ENCODE measurements around the gene SAFB2. TPM values are rescaled to one million over a fixed set of nuclear protein-coding genes. Genes with fewer than 3 reads are reported as not detected.

The SAFB2 gene
- total RNA-seq, 4 donors from 2014 or later: 58.1 to 99.8 (median 93.1) TPM

DNA sequence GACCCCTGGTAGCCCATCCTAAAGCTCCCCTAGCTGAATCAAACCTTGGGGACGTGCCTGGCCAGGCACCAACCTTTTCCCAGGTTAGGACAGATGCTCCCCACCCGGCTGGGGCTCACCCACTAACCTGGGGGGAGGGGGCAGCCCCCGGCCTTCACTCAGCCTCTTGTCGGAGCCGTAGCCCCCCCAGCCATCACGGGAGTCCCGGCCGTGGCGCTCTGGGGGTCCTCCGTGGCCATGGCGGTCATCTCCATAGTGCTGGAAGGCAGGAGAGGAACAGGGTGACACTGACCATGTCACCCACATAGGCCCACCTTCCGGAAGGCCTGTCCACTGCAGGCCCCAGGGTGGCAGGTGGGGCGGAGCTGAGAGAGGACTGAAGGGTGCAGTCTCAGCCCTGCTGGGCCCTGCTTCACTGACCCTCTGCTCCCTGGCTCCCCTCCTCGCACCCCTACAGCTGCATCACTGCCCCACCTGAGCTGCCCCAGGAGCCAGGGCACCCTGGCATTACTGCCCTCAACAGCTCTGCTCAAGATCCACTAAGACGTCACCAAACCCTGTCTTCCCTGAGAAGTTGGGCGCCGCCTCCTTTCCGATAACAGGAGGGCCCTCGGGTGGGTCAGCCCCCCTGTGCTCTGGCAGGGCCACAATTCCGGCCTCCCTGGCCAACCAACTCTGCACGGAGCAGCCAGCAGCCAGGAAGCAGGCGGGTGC lies 32.3 kb downstream of the SAFB2 start:
- H3K27ac ChIP-seq: no peak overlapping the region
- H3K36me3 ChIP-seq: peaks cover 15 to 99% (median 66%) of the 10 kb centered on the region in 3 donors
- 81 to 93% methylated on average over 16 to 22 of the region's 22 CpGs for WGBS, 2 donors
- H3K9me3 ChIP-seq: no peaks in the 10 kb centered on the region
- no peak for DNase-seq (ENCODE audit: low spot score in 2 of 2)
- H3K27me3 ChIP-seq: no peaks in the 10 kb centered on the region
- TF ChIP-seq EP300 (IDR thresholded peaks at IDR 0.05) (no peak), POLR2A (IDR thresholded peaks at IDR 0.05) (no peak)
- TF ChIP-seq, protein P1, sequence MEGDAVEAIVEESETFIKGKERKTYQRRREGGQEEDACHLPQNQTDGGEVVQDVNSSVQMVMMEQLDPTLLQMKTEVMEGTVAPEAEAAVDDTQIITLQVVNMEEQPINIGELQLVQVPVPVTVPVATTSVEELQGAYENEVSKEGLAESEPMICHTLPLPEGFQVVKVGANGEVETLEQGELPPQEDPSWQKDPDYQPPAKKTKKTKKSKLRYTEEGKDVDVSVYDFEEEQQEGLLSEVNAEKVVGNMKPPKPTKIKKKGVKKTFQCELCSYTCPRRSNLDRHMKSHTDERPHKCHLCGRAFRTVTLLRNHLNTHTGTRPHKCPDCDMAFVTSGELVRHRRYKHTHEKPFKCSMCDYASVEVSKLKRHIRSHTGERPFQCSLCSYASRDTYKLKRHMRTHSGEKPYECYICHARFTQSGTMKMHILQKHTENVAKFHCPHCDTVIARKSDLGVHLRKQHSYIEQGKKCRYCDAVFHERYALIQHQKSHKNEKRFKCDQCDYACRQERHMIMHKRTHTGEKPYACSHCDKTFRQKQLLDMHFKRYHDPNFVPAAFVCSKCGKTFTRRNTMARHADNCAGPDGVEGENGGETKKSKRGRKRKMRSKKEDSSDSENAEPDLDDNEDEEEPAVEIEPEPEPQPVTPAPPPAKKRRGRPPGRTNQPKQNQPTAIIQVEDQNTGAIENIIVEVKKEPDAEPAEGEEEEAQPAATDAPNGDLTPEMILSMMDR (IDR thresholded peaks at IDR 0.05): no peak
- peaks cover 0 to 13% (median 0%) of the 10 kb centered on the region in 4 donors for H3K4me1 ChIP-seq
- no peak overlapping the region for H3K4me3 ChIP-seq

DNA sequence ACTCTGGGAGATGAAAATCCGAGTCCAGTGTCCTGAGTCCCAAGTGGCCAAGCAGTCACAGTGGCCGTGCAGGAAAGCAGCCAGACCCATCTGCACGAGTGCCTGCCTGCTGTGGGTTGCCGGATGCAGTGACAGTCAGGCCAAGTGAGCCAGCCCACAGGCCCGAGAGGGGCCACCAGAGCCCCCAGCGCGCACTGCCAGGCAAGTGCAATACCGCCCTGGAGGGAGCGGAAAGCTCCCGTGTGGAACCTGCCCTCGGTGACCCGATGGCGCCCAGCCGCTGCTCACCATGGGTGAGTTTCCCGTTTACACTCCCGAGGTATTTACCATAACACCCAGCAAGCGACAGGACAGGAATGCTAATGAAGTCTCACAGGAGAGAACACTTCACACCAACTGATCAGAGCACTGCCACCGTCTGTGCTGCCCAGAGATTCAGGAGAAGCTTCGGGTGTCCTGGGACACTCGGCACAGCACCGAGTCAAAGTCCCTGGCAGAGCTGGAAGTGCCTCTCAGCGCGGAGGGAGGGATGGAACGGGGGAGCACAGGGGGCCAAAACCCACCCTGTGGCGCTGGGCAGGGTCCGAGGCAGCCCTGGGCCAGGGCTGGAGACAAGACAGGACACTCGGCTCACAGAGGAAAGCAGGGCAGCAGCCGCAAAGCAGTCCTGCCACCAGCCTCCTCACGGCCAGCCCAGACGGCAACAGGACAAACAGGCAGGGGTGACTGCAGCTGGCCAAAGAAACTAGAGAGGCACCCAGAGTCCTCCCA lies 33.5 kb downstream of the SAFB2 start:
- Histone ChIP-seq H3K36me3 (peaks cover 15 to 97% (median 61%) of the 10 kb centered on the region in 3 donors), H3K27ac (no peak overlapping the region), H3K27me3 (no peaks in the 10 kb centered on the region), H3K9me3 (no peaks in the 10 kb centered on the region), H3K4me3 (no peak overlapping the region), H3K4me1 (peaks cover 0 to 15% (median 0%) of the 10 kb centered on the region in 4 donors)
- 77 to 80% methylated on average over 21 to 27 of the region's 30 CpGs for WGBS, 2 donors
- no peak for TF ChIP-seq POLR2A (IDR thresholded peaks at IDR 0.05)
- TF ChIP-seq EP300 (IDR thresholded peaks at IDR 0.05): no peak
- TF ChIP-seq, protein P1 (IDR thresholded peaks at IDR 0.05): no peak
- DNase-seq (ENCODE audit: low spot score in 2 of 2): no peak

DNA sequence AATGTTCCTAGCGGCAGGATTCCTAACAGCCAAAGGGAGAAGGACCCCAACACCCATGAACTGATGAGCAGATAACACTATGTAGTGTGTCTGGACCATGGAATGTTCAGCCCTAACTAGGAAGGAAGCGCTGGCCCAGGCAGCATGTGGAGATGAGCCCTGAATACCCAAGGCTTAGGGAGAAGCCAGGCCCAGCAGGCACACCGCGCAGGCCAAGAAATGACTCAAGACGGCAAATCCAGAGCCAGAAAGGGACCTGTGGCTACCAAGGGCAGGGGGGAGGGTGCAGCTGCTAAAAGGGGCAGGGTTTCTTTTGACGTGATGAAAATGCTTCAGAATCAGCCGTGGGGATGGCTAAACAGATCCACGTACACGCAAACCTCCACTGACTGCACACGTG lies 34.1 kb downstream of the SAFB2 start:
- H3K27ac ChIP-seq: no peak overlapping the region

DNA sequence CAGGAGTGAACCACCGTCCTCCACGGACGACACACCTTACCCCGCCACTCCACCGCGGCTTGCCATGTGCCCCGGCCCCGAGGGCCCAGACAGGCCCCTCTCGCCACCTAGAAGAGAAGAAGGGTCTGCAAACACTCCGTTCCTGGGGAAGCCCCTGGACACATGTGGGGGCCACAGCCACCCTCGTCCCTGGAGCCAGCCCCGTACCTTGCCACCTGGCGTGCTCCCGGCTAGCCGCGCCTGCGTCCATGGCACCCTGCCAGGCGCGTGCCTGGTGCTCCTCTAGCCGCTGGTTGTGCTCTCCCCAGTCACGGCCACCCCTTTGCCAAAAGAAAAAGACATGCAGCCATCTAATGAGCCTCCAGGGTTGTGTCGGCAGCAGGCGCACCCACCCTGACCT lies 34.9 kb downstream of the SAFB2 start:
- no peaks in the 10 kb centered on the region for H3K9me3 ChIP-seq
- TF ChIP-seq, protein P1 (IDR thresholded peaks at IDR 0.05): no peak
- no peak for TF ChIP-seq POLR2A (IDR thresholded peaks at IDR 0.05)
- TF ChIP-seq EP300 (IDR thresholded peaks at IDR 0.05): no peak
- no peak overlapping the region for H3K27ac ChIP-seq
- peaks cover 0 to 15% (median 0%) of the 10 kb centered on the region in 4 donors for H3K4me1 ChIP-seq
- H3K4me3 ChIP-seq: no peak overlapping the region
- H3K27me3 ChIP-seq: no peaks in the 10 kb centered on the region
- 88 to 89% methylated on average over 20 to 22 of the region's 23 CpGs for WGBS, 2 donors
- peaks cover 8 to 93% (median 49%) of the 10 kb centered on the region in 3 donors for H3K36me3 ChIP-seq
- DNase-seq (ENCODE audit: low spot score in 2 of 2): no peak

More for the DNA sequence above, 34.1 kb downstream of the SAFB2 start:
- no peak for DNase-seq (ENCODE audit: low spot score in 2 of 2)
- TF ChIP-seq, protein P1 (IDR thresholded peaks at IDR 0.05): no peak
- TF ChIP-seq EP300 (IDR thresholded peaks at IDR 0.05): no peak
- no peak for TF ChIP-seq POLR2A (IDR thresholded peaks at IDR 0.05)
- H3K27me3 ChIP-seq: no peaks in the 10 kb centered on the region
- peaks cover 13 to 96% (median 55%) of the 10 kb centered on the region in 3 donors for H3K36me3 ChIP-seq
- WGBS, 2 donors: 82 to 90% methylated on average over 10 of the region's 10 CpGs
- H3K4me3 ChIP-seq: no peak overlapping the region
- H3K9me3 ChIP-seq: no peaks in the 10 kb centered on the region
- peaks cover 0 to 15% (median 0%) of the 10 kb centered on the region in 4 donors for H3K4me1 ChIP-seq

DNA sequence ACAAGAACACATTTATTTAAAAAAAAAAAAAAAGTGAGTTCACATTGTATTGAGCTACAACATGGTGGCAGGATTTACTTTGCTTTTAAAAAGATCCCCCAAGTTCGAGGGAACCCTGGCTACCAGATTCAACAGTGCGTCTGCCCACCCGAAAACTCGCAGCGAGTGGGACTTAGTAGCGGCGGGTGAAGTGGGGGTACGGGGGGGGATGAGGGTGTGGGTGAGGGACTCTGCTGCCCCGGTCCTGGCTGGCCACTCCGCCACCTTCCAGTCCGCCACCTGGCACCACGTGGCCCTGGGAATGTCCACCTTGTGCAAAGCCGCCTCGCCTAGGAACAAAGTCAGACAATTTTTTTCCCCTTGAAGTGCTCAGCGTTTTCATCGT lies 35.5 kb downstream of the SAFB2 start:
- H3K4me1 ChIP-seq: peaks cover 0 to 15% (median 0%) of the 10 kb centered on the region in 4 donors
- H3K4me3 ChIP-seq: no peak overlapping the region
- no peak overlapping the region for H3K27ac ChIP-seq
- TF ChIP-seq POLR2A (IDR thresholded peaks at IDR 0.05) (no peak), EP300 (IDR thresholded peaks at IDR 0.05) (no peak)
- TF ChIP-seq, protein P1 (IDR thresholded peaks at IDR 0.05): no peak
- no peaks in the 10 kb centered on the region for H3K27me3 ChIP-seq
- 89 to 92% methylated on average over 16 of the region's 16 CpGs for WGBS, 2 donors
- H3K36me3 ChIP-seq: peaks cover 3 to 93% (median 43%) of the 10 kb centered on the region in 3 donors
- no peaks in the 10 kb centered on the region for H3K9me3 ChIP-seq
- DNase-seq (ENCODE audit: low spot score in 2 of 2): no peak

Data from tibial nerve (tissue), 4 donors.